Endothelial cell of umbilical vein (primary cell): ENCODE data around the gene RPSA. TPM values are rescaled to one million over a fixed set of nuclear protein-coding genes. Genes with fewer than 3 reads are reported as not detected.

ENCODE experiments used
- Bru-seq: library from RNA; stranded (reverse); fragments of 400-500 nt; gene quantifications from one replicate; lab custom pipeline; 2021; lab: Mats Ljungman, UMichigan
- BruChase-seq, 2 experiments: library from RNA; stranded (reverse); fragments of 400-500 nt; gene quantifications; one replicate each; lab custom pipeline; 2021; lab: Mats Ljungman, UMichigan
- BruUV-seq: library from RNA; stranded (reverse); fragments of 400-500 nt; replicated peaks from 2 replicates; lab custom pipeline; 2021; lab: Mats Ljungman, UMichigan
- CTCF ChIA-PET: fragments of 300-600, 350-600 bp; sonication (Branson Sonifier 250); formaldehyde crosslinking; loops from one replicate; lab custom pipeline; 2021; ENCODE audit warnings: antibody characterized with exemption, inconsistent platforms; lab: Charles Lee
- POLR2A ChIA-PET: fragments of 300-600, 350-600 bp; sonication (Branson Sonifier 250); formaldehyde crosslinking; loops from one replicate; lab custom pipeline; 2021; ENCODE audit warnings: antibody characterized with exemption, inconsistent platforms; lab: Charles Lee
- DNase-seq: peaks from one replicate; pipeline ENCODE4 v3.0.0-alpha.2; 2011; ENCODE audit warnings: low read depth, low spot score
- FAIRE-seq: peaks from 2 replicates; lab custom pipeline; 2011; peaks lifted over from hg19 to GRCh38; lab: Jason Lieb, UNC
- H2AFZ ChIP-seq: 2 replicates; pipeline ENCODE4 v1.6.0; 2012; ENCODE audit warnings: low read depth, low read length, control low read depth, inconsistent platforms
- H3K27ac ChIP-seq: 2 replicates; pipeline ENCODE4 v1.5.1; 2011; ENCODE audit warnings: low read depth, mild to moderate bottlenecking, control low read depth, low read length, moderate library complexity; ENCODE audit not compliant: insufficient read depth
- H3K27me3 ChIP-seq, 2 experiments: 2 replicates each; pipeline versions ENCODE4 v1.6.0 to v1.6.1; 2011; ENCODE audit warnings: low read length in 2 of 2, mixed read lengths in 1 of 2; ENCODE audit not compliant: control insufficient read depth in 2 of 2, insufficient read depth in 2 of 2
- H3K36me3 ChIP-seq, 2 experiments: 2 replicates in 1 of 2; 3 replicates in 1 of 2; pipeline ENCODE4 v1.5.1; 2011; ENCODE audit warnings: low read length in 2 of 2, mild to moderate bottlenecking in 1 of 2, moderate library complexity in 1 of 2; ENCODE audit not compliant: control insufficient read depth in 2 of 2, insufficient read depth in 2 of 2; ENCODE audit errors: extremely low read depth in 1 of 2
- H3K4me1 ChIP-seq: 3 replicates; pipeline ENCODE4 v1.5.1; 2011; ENCODE audit warnings: mild to moderate bottlenecking, low read length; ENCODE audit not compliant: control insufficient read depth, insufficient read depth; ENCODE audit errors: extremely low read depth
- H3K4me2 ChIP-seq: 2 replicates; pipeline ENCODE4 v1.6.1; 2011; ENCODE audit warnings: low read length, control low read depth, mixed read lengths; ENCODE audit not compliant: insufficient read depth
- H3K4me3 ChIP-seq, 3 experiments: fragments of 200-600 bp in 1 of 3; sonication (generic), shearing (Covaris generic) in 1 of 3; replicated peaks in 1 of 3; 2 replicates each; pipeline ENCODE4 v1.5.1; 2011 to 2016; ENCODE audit warnings: control low read depth in 3 of 3, low read length in 3 of 3, mild to moderate bottlenecking in 2 of 3, inconsistent platforms in 1 of 3, low read depth in 1 of 3, moderate library complexity in 1 of 3; ENCODE audit not compliant: insufficient read depth in 1 of 3
- H3K79me2 ChIP-seq: 2 replicates; pipeline ENCODE4 v1.6.0; 2012; ENCODE audit warnings: low read length, inconsistent platforms; ENCODE audit not compliant: control insufficient read depth, insufficient read depth
- H3K9ac ChIP-seq: replicated peaks from 2 replicates; pipeline ENCODE3; 2011; ENCODE audit warnings: low read length, control low read depth; ENCODE audit not compliant: insufficient read depth; ENCODE audit errors: extremely low read depth
- H3K9me1 ChIP-seq: replicated peaks from 3 replicates; pipeline ENCODE4 v1.6.0; 2011; ENCODE audit warnings: mild to moderate bottlenecking, low read length; ENCODE audit not compliant: control insufficient read depth, insufficient read depth; ENCODE audit errors: extremely low read depth
- H3K9me3 ChIP-seq: replicated peaks from 2 replicates; pipeline ENCODE4 v1.5.1; 2012; ENCODE audit warnings: low read length, inconsistent platforms; ENCODE audit not compliant: control insufficient read depth, insufficient read depth
- H4K20me1 ChIP-seq: replicated peaks from 2 replicates; pipeline ENCODE3; 2011; ENCODE audit warnings: mild to moderate bottlenecking, low read length; ENCODE audit not compliant: control insufficient read depth, insufficient read depth; ENCODE audit errors: extremely low read depth
- CTCF ChIP-seq, 2 donors: IDR thresholded peaks; 1 replicate in 1 of 2; 2 replicates in 1 of 2; pipeline ENCODE4 v1.5.1; 2011; ENCODE audit warnings: low read length in 2 of 2, mild to moderate bottlenecking in 2 of 2, moderate library complexity in 2 of 2, control low read depth in 1 of 2, inconsistent platforms in 1 of 2, low read depth in 1 of 2; ENCODE audit not compliant: insufficient read depth in 1 of 2; ENCODE audit errors: extremely low read depth in 1 of 2
- EZH2 ChIP-seq: IDR thresholded peaks from 2 replicates; pipeline ENCODE4 v1.6.1; 2012; ENCODE audit warnings: borderline replicate concordance, low read depth, mild to moderate bottlenecking, moderate library complexity, low read length, inconsistent platforms; ENCODE audit not compliant: severe bottlenecking
- FOS ChIP-seq: IDR thresholded peaks from 2 replicates; pipeline ENCODE4 v1.6.1; 2011; ENCODE audit warnings: mild to moderate bottlenecking, low read length, moderate library complexity, borderline replicate concordance; ENCODE audit not compliant: insufficient read depth
- GATA2 ChIP-seq: IDR thresholded peaks from 2 replicates; pipeline ENCODE4 v1.7.0; 2011; ENCODE audit warnings: low read depth, mild to moderate bottlenecking, moderate library complexity, mixed read lengths, low read length; ENCODE audit not compliant: insufficient read length, insufficient read depth
- JUN ChIP-seq: IDR thresholded peaks from 2 replicates; pipeline ENCODE4 v1.6.1; 2011; ENCODE audit warnings: borderline replicate concordance, low read depth; ENCODE audit not compliant: insufficient read length, insufficient read depth
- MAX ChIP-seq: IDR thresholded peaks from 2 replicates; pipeline ENCODE4 v1.6.1; 2011; ENCODE audit not compliant: insufficient read depth, insufficient read length
- MYC ChIP-seq: IDR thresholded peaks from one replicate; pipeline ENCODE4 v1.6.1; 2011; ENCODE audit warnings: mild to moderate bottlenecking, low read depth, low read length
- POLR2A ChIP-seq: IDR thresholded peaks from 2 replicates; pipeline ENCODE4 v1.6.1; 2012; ENCODE audit warnings: low read depth, mild to moderate bottlenecking, control low read depth, low read length
- POLR2AphosphoS5 ChIP-seq: IDR thresholded peaks from 2 replicates; pipeline ENCODE4 v1.6.1; 2012; ENCODE audit warnings: low read depth, mild to moderate bottlenecking, control low read depth, low read length, moderate library complexity; ENCODE audit not compliant: insufficient read depth
- dilution Hi-C: fragments of 300-500 bp; cut with MboI; formaldehyde crosslinking; loops from one replicate; pipeline ENCODE4 v1.15.0; 2019; ENCODE audit warnings: low sequenced_read_pairs; ENCODE audit not compliant: extremely low pct_ligation_motif_present
- intact Hi-C: fragments of 100-400 bp; cut with micrococcal nuclease; formaldehyde crosslinking; loops from one replicate; pipeline ENCODE4 v1.10.0; 2022
- long read RNA-seq: library from polyadenylated mRNA; stranded (forward); transcript quantifications from one replicate; pipeline ENCODE4 v2.0.0, GENCODE V29; 2021
- polyA minus RNA-seq, 3 experiments: library from RNA; depleted of rRNA, polyadenylated mRNA; stranded (reverse); fragments of >200 nt; gene quantifications; 1 replicate in 1 of 3; 2 replicates in 2 of 3; pipeline ENCODE4 v1.2.3, GENCODE V29; 2011
- polyA plus RNA-seq, 4 experiments: library from polyadenylated mRNA; depleted of rRNA in 3 of 4; stranded (reverse) in 3 of 4; unstranded in 1 of 4; fragments of >200 nt; gene quantifications; 2 replicates each; pipeline versions ENCODE4 v1.2.1 to v1.2.3, GENCODE V29; 2011 to 2012; ENCODE audit warnings: missing spikeins in 1 of 4
- total RNA-seq: library from RNA; stranded (reverse); gene quantifications from 2 replicates; pipeline ENCODE4 v1.2.3, GENCODE V29; 2021

The RPSA gene
- total RNA-seq (1,060 and 1,357 TPM in 2 replicates), polyA plus RNA-seq (3,418 and 3,687 TPM in 2 replicates), polyA minus RNA-seq (1,009 and 1,085 TPM in 2 replicates), Bru-seq, nascent RNA (percentile 99 among the genes with signal in this experiment), BruChase-seq, experiment 1, labeled RNA remaining after a 6-hour chase (percentile 99 among the genes with signal in this experiment), BruChase-seq, experiment 2, labeled RNA remaining after a 2-hour chase (percentile 98 among the genes with signal in this experiment)
- 3,181 and 3,202 TPM in 2 replicates for polyA plus RNA-seq (2011; cell fraction: cytosol; rRNA removed)
- polyA plus RNA-seq (2011; cell fraction: nucleus; rRNA removed), result 1,008 and 1,123 TPM in 2 replicates
- polyA plus RNA-seq (2012), result 1,635 and 1,641 TPM in 2 replicates
- polyA minus RNA-seq (2011; cell fraction: cytosol; rRNA and poly(A)+ RNA removed), result 686 TPM
- polyA minus RNA-seq (2011; cell fraction: nucleus; rRNA and poly(A)+ RNA removed), result 186 and 249 TPM in 2 replicates
- long read RNA-seq, transcript RPSA-201 (7 exons, 1,171 nt), result major isoform, 489 of 799 reads
- long read RNA-seq, transcript RPSA-207 (5 exons, 1,227 nt), result minor isoform, 29 of 799 reads
- long read RNA-seq, partial matches to known transcripts, result 252 of 799 reads
- long read RNA-seq, other reads (novel, unspliced or antisense), result 28 of 799 reads

- DNase-seq (peak; percentile 96), FAIRE-seq (peak; percentile 99)
- peak within 1 kb of the TSS; percentile 52 to 96 (median 65) for H3K4me3 ChIP-seq
- TSS peak; percentile 62 for BruUV-seq
- peak within 1 kb of the TSS; percentile 96 for H3K4me2 ChIP-seq
- H3K4me1 ChIP-seq, result peaks cover 19% of the 10 kb centered on the region
- intact Hi-C loops, result loop anchor here (1.0 kb wide), 2 partner anchors 9 to 22 kb away; no protein-coding TSS in a partner anchor
- no peaks in the 10 kb centered on the region for H3K9me1 ChIP-seq
- ChIA-PET CTCF (interaction anchor here (1.0 to 1.6 kb wide), 5 partner anchors 22 to 282 kb away, joined by 3 to 6 read pairs (median 4); no protein-coding TSS in a partner anchor), POLR2A (interaction anchor here (0.7 to 1.7 kb wide), 5 partner anchors 8 to 25 kb away, joined by 3 to 7 read pairs (median 4); no protein-coding TSS in a partner anchor)
- H3K9me3 ChIP-seq, result no peaks in the 10 kb centered on the region
- peaks cover 21 to 25% of the 10 kb centered on the region in 2 experiments for H3K36me3 ChIP-seq
- H3K27ac ChIP-seq, result peak within 1 kb of the TSS; percentile 59
- TF ChIP-seq POLR2A, result peak; percentile 99
- peak; percentile 60 for TF ChIP-seq MAX
- TF ChIP-seq POLR2AphosphoS5, result peak; percentile 98
- no peak for TF ChIP-seq EZH2
- no peak for TF ChIP-seq GATA2
- TF ChIP-seq MYC, result peak; percentile 12
- TF ChIP-seq FOS, result no peak
- TF ChIP-seq CTCF (IDR thresholded peaks at IDR 0.05; ENCODE audit: extremely low read depth in 1 of 2, insufficient read depth in 1 of 2, low read depth in 1 of 2, low read length in 2 of 2), result peak; percentile 14 to 38
- no peak for TF ChIP-seq JUN
- H3K27me3 ChIP-seq, result no peaks in the 10 kb centered on the region
- peaks cover 4% of the 10 kb centered on the region for H4K20me1 ChIP-seq
- peak within 1 kb of the TSS; percentile 87 for H2AFZ ChIP-seq
- H3K79me2 ChIP-seq, result peaks cover 42% of the 10 kb centered on the region
- peak within 1 kb of the TSS; percentile 88 for H3K9ac ChIP-seq
- dilution Hi-C loops, result no loop called here
Measured at GRCh38 chr3:39406368-39407258, at the start of gene RPSA. RPSA (plus strand) TSS chr3:39406720; CDS start chr3:39407654, 934 bp downstream.
